Measurements from ENCODE around the gene IKZF3.
"Not testable (repeated sequence)": the region's sequence is repeated elsewhere in the genome, so short reads cannot be mapped to it uniquely, and the experiment has no call there.

Gene IKZF3

GRCh38 chr17:39754161-39754957, 109.8 kb downstream of the IKZF3 start:
- peak; percentile 84 for DNase-seq

- DNase-seq: peak; percentile 69
Observed at GRCh38 chr17:39753514-39754160, 110.5 kb downstream of the IKZF3 start.

GRCh38 chr17:39752241-39752881, 111.8 kb downstream of the IKZF3 start:
- no peak for DNase-seq

GRCh38 chr17:39751637-39752036, 112.5 kb downstream of the IKZF3 start:
- DNase-seq: no peak

GRCh38 chr17:39751016-39751543, 113.0 kb downstream of the IKZF3 start:
- DNase-seq: no peak

- DNase-seq: no peak
Observed at GRCh38 chr17:39750131-39751015, 113.7 kb downstream of the IKZF3 start.

- not testable (repeated sequence) for DNase-seq
Observed at GRCh38 chr17:39748444-39749034, 115.6 kb downstream of the IKZF3 start.

- DNase-seq: no peak
Observed at GRCh38 chr17:39747745-39748144, 116.4 kb downstream of the IKZF3 start.

GRCh38 chr17:39746145-39746461, 118.0 kb downstream of the IKZF3 start:
- no peak for DNase-seq

- DNase-seq: no peak
Observed at GRCh38 chr17:39745335-39746144, 118.6 kb downstream of the IKZF3 start.

GRCh38 chr17:39744836-39745215, 119.3 kb downstream of the IKZF3 start:
- DNase-seq: no peak

- DNase-seq: no peak
Observed at GRCh38 chr17:39744075-39744835, 119.9 kb downstream of the IKZF3 start.

- no peak for DNase-seq
Observed at GRCh38 chr17:39742856-39743436, 121.2 kb downstream of the IKZF3 start.

GRCh38 chr17:39742126-39742855, 121.8 kb downstream of the IKZF3 start:
- no peak for DNase-seq

GRCh38 chr17:39740357-39741111, 123.6 kb downstream of the IKZF3 start:
- DNase-seq: no peak

- no peak for DNase-seq
Observed at GRCh38 chr17:39739885-39740356, 124.2 kb downstream of the IKZF3 start.

- DNase-seq: peak; percentile 56
Observed at GRCh38 chr17:39738983-39739884, 124.9 kb downstream of the IKZF3 start.

GRCh38 chr17:39738568-39738901, 125.6 kb downstream of the IKZF3 start:
- peak; percentile 31 for DNase-seq

Data from NCI-H1436 (cell line).